Adrenal gland (tissue), 12 donors: ENCODE measurements around the gene KCNJ6. TPM values are rescaled to one million over a fixed set of nuclear protein-coding genes. Genes with fewer than 3 reads are reported as not detected.
"Not testable (repeated sequence)": the region's sequence is repeated elsewhere in the genome, so short reads cannot be mapped to it uniquely, and the experiment has no call there.

Source experiments
- DNase-seq, 7 donors: peaks; one replicate each; pipeline ENCODE4 v3.0.0-alpha.2; 2019 to 2020
- H3K27ac ChIP-seq, 5 donors: fragments of 200-600 bp; sonication (generic) in 4 of 5; 1 replicate in 3 of 5; 2 replicates in 2 of 5; pipeline versions ENCODE4 v1.5.1 to v1.8.0; 2016 to 2020; ENCODE audit warnings: mild to moderate bottlenecking in 1 of 5
- H3K27me3 ChIP-seq: fragments of 200-600 bp; 2 replicates; pipeline ENCODE4 v1.8.0; 2021
- H3K36me3 ChIP-seq, 2 donors: fragments of 200-600 bp; replicated peaks in 1 of 2; 1 replicate in 1 of 2; 2 replicates in 1 of 2; pipeline versions ENCODE4 v1.5.1 to v1.8.0; 2018 to 2022
- H3K4me1 ChIP-seq, 2 donors: fragments of 200-600 bp; replicated peaks in 1 of 2; 1 replicate in 1 of 2; 2 replicates in 1 of 2; pipeline versions ENCODE4 v1.5.1 to v1.8.0; 2018 to 2021
- H3K4me3 ChIP-seq, 4 donors: fragments of 200-600 bp; sonication (generic) in 3 of 4; one replicate each; pipeline ENCODE4 v1.5.1; 2016 to 2018
- H3K9me3 ChIP-seq, 3 donors: fragments of 200-600 bp; sonication (generic) in 1 of 3; replicated peaks in 1 of 3; 1 replicate in 2 of 3; 2 replicates in 1 of 3; pipeline versions ENCODE4 v1.5.1 to v1.8.0; 2016 to 2021
- CTCF ChIP-seq, 6 experiments: fragments of 450-650 bp in 4 of 6; fragments of 200-600 bp in 2 of 6; sonication (generic) in 1 of 6; IDR thresholded peaks; 1 replicate in 5 of 6; 2 replicates in 1 of 6; pipeline versions ENCODE4 v1.5.1 to v1.8.0; 2016 to 2021; ENCODE audit warnings: antibody characterized with exemption in 6 of 6, mild to moderate bottlenecking in 2 of 6, moderate library complexity in 1 of 6
- POLR2A ChIP-seq, 2 donors: fragments of 450-650 bp; IDR thresholded peaks; one replicate each; pipeline ENCODE4 v1.6.1; 2017; ENCODE audit warnings: antibody characterized with exemption in 2 of 2, mild to moderate bottlenecking in 2 of 2, moderate library complexity in 1 of 2
- WGBS, 4 donors: extraction: QIAGEN DNeasy Blood & Tissue Kit in 2 of 4; methylation state at CpG; one replicate each; pipeline versions ENCODE4 v1.1.5 to v1.1.7; 2013 to 2017; 5-methylcytosine and 5-hydroxymethylcytosine counted together
- intact Hi-C, 2 donors: fragments of 100-400 bp; cut with DNase I; formaldehyde crosslinking; loops; one replicate each; pipeline versions ENCODE4 v1.14.1 to v1.15.0; 2022 to 2023
- polyA plus RNA-seq, 3 donors: library from polyadenylated mRNA; stranded (reverse); fragments of 200-250 nt in 2 of 3; fragments of 350-450 nt in 1 of 3; fragmentation: Illumina TruSeq in 1 of 3; extraction: RNeasy Lipid Tissue Mini Kit (QIAGEN cat#74804) in 1 of 3; gene quantifications; one replicate each; pipeline ENCODE4 v1.2.3, GENCODE V29; 2013 to 2014
- total RNA-seq, 9 donors: library from RNA; depleted of rRNA in 4 of 9; stranded (reverse); fragments of >200 nt in 4 of 9; fragments of 120-200 nt in 1 of 9; fragmentation: NEBNext Ultra II Directional in 1 of 9; extraction: Animal tissue kit (Norgen Biotek cat#: 25700) in 1 of 9; gene quantifications; one replicate each; pipeline versions ENCODE4 v1.1.0 to v1.2.4, GENCODE V29; 2013 to 2023
- donor health status: healthy with polysubstance abuse.
- donor health status: Bipolar disorder and iron deficiency.
- donor health status: DM: yes; HTN: yes; CAD: no.
- donor health status: DM: no; HTN: no; CAD: no.
- donor health status: DM: no; HTN: no; CAD: no.
- donor health status: DM: yes; HTN: yes; CAD: no.

KCNJ6 gene
- total and polyA plus RNA-seq, 12 donors, result 0.03 to 0.60 (median 0.07) TPM; not detected in 4

- no peak for DNase-seq
- 44 to 65% (median 59%) methylated on average over 4 of the region's 4 CpGs for WGBS, 4 donors
- Histone ChIP-seq H3K27me3 (no peaks in the 10 kb centered on the region), H3K36me3 (no peaks in the 10 kb centered on the region), H3K27ac (no peak overlapping the region), H3K4me3 (no peak overlapping the region), H3K9me3 (no peaks in the 10 kb centered on the region), H3K4me1 (no peaks in the 10 kb centered on the region)
- intact Hi-C loops, result no loop called here
- no peak for TF ChIP-seq CTCF (IDR thresholded peaks at IDR 0.05)
- TF ChIP-seq POLR2A (IDR thresholded peaks at IDR 0.05), result no peak
Observed at GRCh38 chr21:37592496-37592895, 323.8 kb downstream of the KCNJ6 start.

GRCh38 chr21:37591994-37592393 is 324.3 kb downstream of the KCNJ6 start:
- WGBS, 4 donors, result 85 to 93% (median 89%) methylated on average over 11 to 12 of the region's 12 CpGs

GRCh38 chr21:37590836-37591235 is 325.4 kb downstream of the KCNJ6 start:
- H3K9me3 ChIP-seq, H3K27me3 ChIP-seq, H3K4me3 ChIP-seq, DNase-seq, H3K36me3 ChIP-seq, intact Hi-C loops, H3K27ac ChIP-seq, H3K4me1 ChIP-seq: not testable (repeated sequence)
- WGBS, 4 donors, result 67 to 85% (median 73%) methylated on average over 8 of the region's 8 CpGs

More at GRCh38 chr21:37591994-37592393, 324.3 kb downstream of the KCNJ6 start:
- H3K36me3 ChIP-seq, H3K4me1 ChIP-seq, H3K4me3 ChIP-seq, H3K27me3 ChIP-seq, H3K9me3 ChIP-seq, H3K27ac ChIP-seq, intact Hi-C loops, DNase-seq: not testable (repeated sequence)

GRCh38 chr21:37588644-37589043 is 327.6 kb downstream of the KCNJ6 start:
- 84 to 95% (median 89%) methylated on average over 7 to 8 of the region's 8 CpGs for WGBS, 4 donors
- H3K36me3 ChIP-seq, H3K27ac ChIP-seq, H3K27me3 ChIP-seq, intact Hi-C loops, H3K4me3 ChIP-seq, H3K9me3 ChIP-seq, DNase-seq, H3K4me1 ChIP-seq: not testable (repeated sequence)

GRCh38 chr21:37587635-37588177 is 328.6 kb downstream of the KCNJ6 start:
- TF ChIP-seq POLR2A (IDR thresholded peaks at IDR 0.05) (no peak), CTCF (IDR thresholded peaks at IDR 0.05) (no peak)
- DNase-seq, result no peak
- no peak overlapping the region for H3K4me3 ChIP-seq
- H3K27ac ChIP-seq, result no peak overlapping the region
- H3K4me1 ChIP-seq, result no peaks in the 10 kb centered on the region
- intact Hi-C loops, result no loop called here
- no peaks in the 10 kb centered on the region for H3K36me3 ChIP-seq
- H3K27me3 ChIP-seq, result no peaks in the 10 kb centered on the region
- 69 to 82% (median 78%) methylated on average over 5 of the region's 5 CpGs for WGBS, 4 donors
- H3K9me3 ChIP-seq, result no peaks in the 10 kb centered on the region

GRCh38 chr21:37587203-37587602 is 329.1 kb downstream of the KCNJ6 start:
- H3K9me3 ChIP-seq, result no peaks in the 10 kb centered on the region
- intact Hi-C loops, result no loop called here
- WGBS, 4 donors, result 86 to 93% (median 91%) methylated on average over 4 of the region's 4 CpGs
- no peak overlapping the region for H3K27ac ChIP-seq
- no peak for DNase-seq
- no peaks in the 10 kb centered on the region for H3K4me1 ChIP-seq
- H3K4me3 ChIP-seq, result no peak overlapping the region
- no peaks in the 10 kb centered on the region for H3K27me3 ChIP-seq
- TF ChIP-seq POLR2A (IDR thresholded peaks at IDR 0.05) (no peak), CTCF (IDR thresholded peaks at IDR 0.05) (no peak)
- H3K36me3 ChIP-seq, result no peaks in the 10 kb centered on the region
